Loucy (cell line): Measurements from ENCODE around the gene SMIM44.

ENCODE experiments used
- CTCF ChIP-seq: fragments of 200-600 bp; sonication (generic); conservative IDR thresholded peaks from 2 replicates; pipeline ENCODE4 v1.5.1; 2014; ENCODE audit warnings: mild to moderate bottlenecking, antibody characterized with exemption, low read length
- EZH2phosphoT487 ChIP-seq: fragments of 200-600 bp; IDR thresholded peaks from 2 replicates; pipeline ENCODE4 v1.6.1; 2018; ENCODE audit warnings: antibody characterized with exemption, mild to moderate bottlenecking, moderate library complexity, borderline replicate concordance

GRCh38 chr19:3528080-3528479 is 44.8 kb upstream of the SMIM44 start:
- TF ChIP-seq CTCF = no peak
- no peak for TF ChIP-seq EZH2phosphoT487
